ENCODE measurements around the gene CERS3. TPM values are rescaled to one million over a fixed set of nuclear protein-coding genes. Genes with fewer than 3 reads are reported as not detected.

CERS3 gene
- total and polyA plus RNA-seq, 8 donors = 0.04 to 0.53 (median 0.15) TPM; not detected in 2

DNA sequence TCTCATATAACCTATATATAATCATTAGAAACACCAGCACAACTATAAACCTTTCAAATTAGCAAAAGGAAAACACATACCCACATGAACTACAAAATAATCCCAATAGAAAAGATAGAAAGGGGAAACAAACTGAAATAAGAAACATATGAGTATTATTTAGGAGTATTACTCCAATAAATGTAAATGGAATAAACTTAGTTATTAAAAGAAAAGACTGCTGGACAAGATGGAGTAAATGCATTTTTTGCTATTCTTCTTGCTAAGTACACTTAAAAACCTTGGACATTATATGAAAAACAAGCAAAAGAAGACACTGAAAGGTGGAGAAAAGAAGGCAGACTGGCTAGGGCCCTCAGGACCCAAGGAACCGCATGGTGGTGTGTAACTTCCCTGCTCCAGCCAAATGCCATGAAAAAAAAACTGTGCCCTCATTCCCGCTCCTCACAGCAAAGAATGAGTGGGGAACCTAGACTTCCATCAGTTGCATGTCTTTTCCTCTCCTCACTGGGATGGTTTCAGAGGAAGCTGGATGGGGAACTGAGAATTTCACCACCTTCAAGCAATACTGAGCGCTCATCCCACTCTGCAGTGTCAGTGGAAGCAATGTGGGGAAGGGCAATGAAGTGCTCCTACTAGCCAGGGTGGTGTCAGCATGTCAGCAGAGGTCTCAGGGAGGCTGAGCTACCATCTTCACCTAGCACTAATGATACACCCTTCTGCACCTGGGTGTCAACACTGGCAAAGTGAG, 143.3 kb downstream of the CERS3 start:
- Histone ChIP-seq H3K36me3 (no peaks in the 10 kb centered on the region), H3K4me1 (no peaks in the 10 kb centered on the region), H3K9me3 (peaks cover 0 to 26% of the 10 kb centered on the region in 2 donors), H3K27ac (no peak overlapping the region), H3K4me3 (no peak overlapping the region), H3K27me3 (no peaks in the 10 kb centered on the region)
- no peak for DNase-seq
- ATAC-seq = no peak
- TF ChIP-seq, protein P1, sequence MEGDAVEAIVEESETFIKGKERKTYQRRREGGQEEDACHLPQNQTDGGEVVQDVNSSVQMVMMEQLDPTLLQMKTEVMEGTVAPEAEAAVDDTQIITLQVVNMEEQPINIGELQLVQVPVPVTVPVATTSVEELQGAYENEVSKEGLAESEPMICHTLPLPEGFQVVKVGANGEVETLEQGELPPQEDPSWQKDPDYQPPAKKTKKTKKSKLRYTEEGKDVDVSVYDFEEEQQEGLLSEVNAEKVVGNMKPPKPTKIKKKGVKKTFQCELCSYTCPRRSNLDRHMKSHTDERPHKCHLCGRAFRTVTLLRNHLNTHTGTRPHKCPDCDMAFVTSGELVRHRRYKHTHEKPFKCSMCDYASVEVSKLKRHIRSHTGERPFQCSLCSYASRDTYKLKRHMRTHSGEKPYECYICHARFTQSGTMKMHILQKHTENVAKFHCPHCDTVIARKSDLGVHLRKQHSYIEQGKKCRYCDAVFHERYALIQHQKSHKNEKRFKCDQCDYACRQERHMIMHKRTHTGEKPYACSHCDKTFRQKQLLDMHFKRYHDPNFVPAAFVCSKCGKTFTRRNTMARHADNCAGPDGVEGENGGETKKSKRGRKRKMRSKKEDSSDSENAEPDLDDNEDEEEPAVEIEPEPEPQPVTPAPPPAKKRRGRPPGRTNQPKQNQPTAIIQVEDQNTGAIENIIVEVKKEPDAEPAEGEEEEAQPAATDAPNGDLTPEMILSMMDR (IDR thresholded peaks at IDR 0.05) = no peak
- intact Hi-C loops (cut with DNase I) = no loop called here

GRCh38 chr15:100384108-100384410, 144.7 kb downstream of the CERS3 start:
- H3K27ac ChIP-seq = no peak overlapping the region
- no peaks in the 10 kb centered on the region for H3K4me1 ChIP-seq
- TF ChIP-seq, protein P1 (IDR thresholded peaks at IDR 0.05) = no peak
- ATAC-seq (no peak), DNase-seq (no peak)
- H3K27me3 ChIP-seq = peaks cover 0 to 1% of the 10 kb centered on the region in 2 donors
- H3K9me3 ChIP-seq = peaks cover 0 to 26% of the 10 kb centered on the region in 2 donors
- H3K36me3 ChIP-seq = no peaks in the 10 kb centered on the region
- intact Hi-C loops (cut with DNase I) = no loop called here
- no peak overlapping the region for H3K4me3 ChIP-seq

GRCh38 chr15:100383302-100384107, 145.2 kb downstream of the CERS3 start:
- intact Hi-C loops (cut with DNase I) = no loop called here
- Histone ChIP-seq H3K27me3 (peaks cover 0 to 7% of the 10 kb centered on the region in 2 donors), H3K4me1 (no peaks in the 10 kb centered on the region), H3K27ac (no peak overlapping the region), H3K36me3 (no peaks in the 10 kb centered on the region), H3K4me3 (no peak overlapping the region), H3K9me3 (peaks cover 0 to 26% of the 10 kb centered on the region in 2 donors)
- ATAC-seq (peak; percentile 79), DNase-seq (peak in 1 of 4 donors; percentile 29)
- TF ChIP-seq, protein P1 (IDR thresholded peaks at IDR 0.05) = peak in 1 of 2 donors; percentile 39

DNA sequence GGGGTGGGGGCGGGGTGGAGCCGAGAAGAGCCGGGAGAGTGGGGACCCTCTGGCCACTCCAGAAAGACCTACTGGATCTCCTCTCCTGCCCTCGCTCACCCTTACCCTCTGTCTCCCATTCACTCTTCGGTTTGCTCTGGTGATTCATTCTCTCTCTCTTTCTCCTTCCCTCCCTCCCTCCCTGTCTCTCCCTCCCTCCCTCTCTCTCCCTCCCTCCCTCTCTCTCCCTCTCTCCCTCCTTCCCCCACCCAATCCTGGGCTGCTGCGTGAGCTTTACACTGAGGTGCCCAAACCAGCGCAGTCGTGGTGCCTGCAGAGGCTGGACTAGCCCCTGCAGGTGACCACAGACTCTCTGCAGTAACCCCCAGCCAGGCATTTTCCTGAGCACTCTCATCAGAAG, 154.8 kb downstream of the CERS3 start:
- no peaks in the 10 kb centered on the region for H3K36me3 ChIP-seq
- DNase-seq (no peak), ATAC-seq (peak; percentile 22)
- peaks cover 0 to 4% of the 10 kb centered on the region in 2 donors for H3K9me3 ChIP-seq
- TF ChIP-seq, protein P1 (IDR thresholded peaks at IDR 0.05) = no peak
- intact Hi-C loops (cut with DNase I) = no loop called here
- H3K4me1 ChIP-seq = peaks cover 0 to 7% of the 10 kb centered on the region in 2 donors
- no peak overlapping the region for H3K4me3 ChIP-seq
- H3K27ac ChIP-seq = no peak overlapping the region
- peaks cover 13 to 50% of the 10 kb centered on the region in 2 donors for H3K27me3 ChIP-seq

Measured in left lung (tissue), 10 donors.